Testis (tissue), 2 donors: ENCODE measurements around the gene MRPL42.

Experiments used
- CTCF ChIP-seq, 3 experiments: fragments of 450-650 bp in 2 of 3; fragments of 200-600 bp in 1 of 3; sonication (generic) in 1 of 3; IDR thresholded peaks; one replicate each; pipeline ENCODE4 v1.5.1; 2016 to 2019; ENCODE audit warnings: antibody characterized with exemption in 3 of 3, mild to moderate bottlenecking in 2 of 3, moderate library complexity in 1 of 3
- POLR2A ChIP-seq: fragments of 450-650 bp; IDR thresholded peaks from one replicate; pipeline ENCODE4 v1.6.1; 2017; ENCODE audit warnings: antibody characterized with exemption, mild to moderate bottlenecking, moderate library complexity

- TF ChIP-seq POLR2A (no peak), CTCF (IDR thresholded peaks at IDR 0.05) (no peak)
These were observed 26.8 kb downstream of the MRPL42 start for GRCh38 chr12:93494096-93494495.
